CD4-positive, alpha-beta T cell (primary cell): ENCODE measurements around the gene SNX1. TPM values are rescaled to one million over a fixed set of nuclear protein-coding genes. Genes with fewer than 3 reads are reported as not detected.
A peak's percentile ranks its signal among the peaks of the same experiment; 100 is the strongest.

Experiments
- ATAC-seq: fragments of 200-7000 bp; cut with Tn5 transposase; one replicate; pipeline ENCODE4 v1.10.0; 2022; ENCODE audit warnings: mild to moderate bottlenecking; ENCODE audit not compliant: poor library complexity
- CTCF ChIA-PET: fragments of 350-600 bp; sonication (Branson Sonifier 250); formaldehyde crosslinking; loops from one replicate; lab custom pipeline; 2021; ENCODE audit warnings: antibody characterized with exemption, inconsistent platforms; lab: Charles Lee
- POLR2A ChIA-PET: fragments of 350-600 bp; sonication (Branson Sonifier 250); formaldehyde crosslinking; loops from one replicate; lab custom pipeline; 2021; ENCODE audit warnings: antibody characterized with exemption, inconsistent platforms; lab: Charles Lee
- DNase-seq, 14 experiments: peaks; one replicate each; pipeline ENCODE4 v3.0.0-alpha.2; 2013 to 2020; ENCODE audit warnings: mixed read lengths in 2 of 14
- H3K27ac ChIP-seq, 2 donors: one replicate each; pipeline versions ENCODE4 v1.5.1 to v1.7.0; 2013; ENCODE audit warnings: low read length in 2 of 2, low read depth in 1 of 2, mild to moderate bottlenecking in 1 of 2
- H3K27me3 ChIP-seq, 2 experiments: 1 replicate in 1 of 2; 2 replicates in 1 of 2; pipeline versions ENCODE4 v1.6.1 to v1.7.0; 2013; ENCODE audit warnings: low read length in 2 of 2, control low read depth in 1 of 2, mild to moderate bottlenecking in 1 of 2, moderate library complexity in 1 of 2; ENCODE audit not compliant: insufficient read depth in 2 of 2, control insufficient read depth in 1 of 2
- H3K36me3 ChIP-seq: one replicate; pipeline ENCODE4 v1.6.1; 2013; ENCODE audit warnings: low read length, control low read depth; ENCODE audit not compliant: insufficient read depth
- H3K4me1 ChIP-seq: one replicate; pipeline ENCODE4 v1.6.1; 2013; ENCODE audit warnings: low read length, control low read depth; ENCODE audit not compliant: insufficient read depth
- H3K4me3 ChIP-seq: one replicate; pipeline ENCODE4 v1.5.1; 2013; ENCODE audit warnings: mild to moderate bottlenecking, low read length, moderate library complexity
- H3K9me3 ChIP-seq, 2 experiments: 1 replicate in 1 of 2; 2 replicates in 1 of 2; pipeline versions ENCODE4 v1.6.1 to v1.7.0; 2013; ENCODE audit warnings: low read length in 2 of 2, mild to moderate bottlenecking in 2 of 2, control low read depth in 1 of 2, moderate library complexity in 1 of 2; ENCODE audit not compliant: control insufficient read depth in 1 of 2, insufficient read depth in 1 of 2
- H3K27ac Mint-ChIP-seq: one replicate; pipeline ENCODE4 v1.8.0; 2020; ENCODE audit warnings: mixed read lengths
- H3K27me3 Mint-ChIP-seq: one replicate; pipeline ENCODE4 v1.8.0; 2021; ENCODE audit warnings: mixed read lengths
- H3K36me3 Mint-ChIP-seq: one replicate; pipeline ENCODE4 v1.8.0; 2021; ENCODE audit warnings: low read depth, mixed read lengths
- H3K4me1 Mint-ChIP-seq: one replicate; pipeline ENCODE4 v1.8.0; 2021; ENCODE audit warnings: low read depth, mixed read lengths
- H3K4me3 Mint-ChIP-seq: one replicate; pipeline ENCODE4 v1.8.0; 2020; ENCODE audit warnings: mild to moderate bottlenecking, mixed read lengths
- H3K9me3 Mint-ChIP-seq: one replicate; pipeline ENCODE4 v1.8.0; 2020; ENCODE audit warnings: mixed read lengths
- intact Hi-C, 2 experiments: fragments of 100-400 bp; cut with DNase I in 1 of 2; cut with micrococcal nuclease in 1 of 2; formaldehyde crosslinking; loops; one replicate each; pipeline versions ENCODE4 v1.15.1 to v1.9.0; 2023 to 2025; cut with DNase I, micrococcal nuclease
- polyA plus RNA-seq, 2 donors: library from polyadenylated mRNA; unstranded; fragments of 120-200 nt; gene quantifications; one replicate each; pipeline ENCODE4 v1.2.1, GENCODE V29; 2013
- total RNA-seq, 174 experiments: library from RNA in 2 of 174; stranded (reverse) in 2 of 174; gene quantifications; one replicate each; pipeline ENCODE4 v1.2.3 and lab custom pipeline; 2021 to 2026
- TF ChIP-seq, protein P1 (sequence below): fragments of 200-600 bp; IDR thresholded peaks from one replicate; pipeline ENCODE4 v1.8.0; 2022; ENCODE audit warnings: antibody characterized with exemption, mild to moderate bottlenecking

SNX1 gene, protein sequence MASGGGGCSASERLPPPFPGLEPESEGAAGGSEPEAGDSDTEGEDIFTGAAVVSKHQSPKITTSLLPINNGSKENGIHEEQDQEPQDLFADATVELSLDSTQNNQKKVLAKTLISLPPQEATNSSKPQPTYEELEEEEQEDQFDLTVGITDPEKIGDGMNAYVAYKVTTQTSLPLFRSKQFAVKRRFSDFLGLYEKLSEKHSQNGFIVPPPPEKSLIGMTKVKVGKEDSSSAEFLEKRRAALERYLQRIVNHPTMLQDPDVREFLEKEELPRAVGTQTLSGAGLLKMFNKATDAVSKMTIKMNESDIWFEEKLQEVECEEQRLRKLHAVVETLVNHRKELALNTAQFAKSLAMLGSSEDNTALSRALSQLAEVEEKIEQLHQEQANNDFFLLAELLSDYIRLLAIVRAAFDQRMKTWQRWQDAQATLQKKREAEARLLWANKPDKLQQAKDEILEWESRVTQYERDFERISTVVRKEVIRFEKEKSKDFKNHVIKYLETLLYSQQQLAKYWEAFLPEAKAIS
- total RNA-seq (10 to 100 TPM; 57.0 to 61.1 TPM), total RNA-seq (lab: John Stamatoyannopoulos, UW) (65.9 to 201 (median 118) reads per million in 172 experiments)
- polyA plus RNA-seq (2013, experiment 1 of 2), result 79.6 TPM
- polyA plus RNA-seq (2013, experiment 2 of 2), result 70.8 TPM

GRCh38 chr15:64095795-64096667 lies at the start of gene SNX1:
Gene SNX1 (plus strand): TSS chr15:64095982. CDS start chr15:64096014, 32 bp downstream.
- H3K27ac ChIP-seq, result peak within 1 kb of the TSS; percentile 60 to 80
- peaks cover 75% of the 10 kb centered on the region for H3K4me1 ChIP-seq
- H3K27me3 Mint-ChIP-seq, result no peaks in the 10 kb centered on the region
- no peaks in the 10 kb centered on the region for H3K27me3 ChIP-seq
- peaks cover 37% of the 10 kb centered on the region for H3K36me3 Mint-ChIP-seq
- intact Hi-C loops, result loop anchor here (5.0 to 10.0 kb wide), 10 partner anchors 56 to 1051 kb away; partner anchors contain the start of genes APH1B (in 1 of the 2), CSNK1G1 (in 1 of the 2), HERC1 (in 1 of the 2) and PCLAF (in 1 of the 2)
- H3K9me3 Mint-ChIP-seq, result no peaks in the 10 kb centered on the region
- peak within 1 kb of the TSS; percentile 94 for H3K4me3 Mint-ChIP-seq
- no peaks in the 10 kb centered on the region for H3K36me3 ChIP-seq
- CTCF ChIA-PET, result interaction anchor here (1.0 to 2.3 kb wide), 2 partner anchors 58 to 67 kb away, joined by 4 to 7 read pairs; partner anchors contain the start of gene PPIB
- H3K4me3 ChIP-seq, result peak within 1 kb of the TSS; percentile 98
- H3K4me1 Mint-ChIP-seq, result peaks cover 84% of the 10 kb centered on the region
- H3K27ac Mint-ChIP-seq, result peak within 1 kb of the TSS; percentile 93
- DNase-seq (peak; percentile 92 to 99 (median 96)), ATAC-seq (peak; percentile 69)
- POLR2A ChIA-PET, result interaction anchor here (0.6 to 3.9 kb wide), 10 partner anchors 11 to 878 kb away, joined by 3 to 15 read pairs (median 4); partner anchors contain the start of genes PPIB and TRIP4
- H3K9me3 ChIP-seq, result no peaks in the 10 kb centered on the region
- TF ChIP-seq, protein P1, sequence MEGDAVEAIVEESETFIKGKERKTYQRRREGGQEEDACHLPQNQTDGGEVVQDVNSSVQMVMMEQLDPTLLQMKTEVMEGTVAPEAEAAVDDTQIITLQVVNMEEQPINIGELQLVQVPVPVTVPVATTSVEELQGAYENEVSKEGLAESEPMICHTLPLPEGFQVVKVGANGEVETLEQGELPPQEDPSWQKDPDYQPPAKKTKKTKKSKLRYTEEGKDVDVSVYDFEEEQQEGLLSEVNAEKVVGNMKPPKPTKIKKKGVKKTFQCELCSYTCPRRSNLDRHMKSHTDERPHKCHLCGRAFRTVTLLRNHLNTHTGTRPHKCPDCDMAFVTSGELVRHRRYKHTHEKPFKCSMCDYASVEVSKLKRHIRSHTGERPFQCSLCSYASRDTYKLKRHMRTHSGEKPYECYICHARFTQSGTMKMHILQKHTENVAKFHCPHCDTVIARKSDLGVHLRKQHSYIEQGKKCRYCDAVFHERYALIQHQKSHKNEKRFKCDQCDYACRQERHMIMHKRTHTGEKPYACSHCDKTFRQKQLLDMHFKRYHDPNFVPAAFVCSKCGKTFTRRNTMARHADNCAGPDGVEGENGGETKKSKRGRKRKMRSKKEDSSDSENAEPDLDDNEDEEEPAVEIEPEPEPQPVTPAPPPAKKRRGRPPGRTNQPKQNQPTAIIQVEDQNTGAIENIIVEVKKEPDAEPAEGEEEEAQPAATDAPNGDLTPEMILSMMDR, result no peak

- Mint-ChIP-seq H3K4me1 (peaks cover 10% of the 10 kb centered on the region), H3K9me3 (no peaks in the 10 kb centered on the region), H3K4me3 (peak within 1 kb of the TSS; percentile 80), H3K27ac (no peak within 1 kb of the TSS), H3K27me3 (peaks cover 20% of the 10 kb centered on the region), H3K36me3 (no peaks in the 10 kb centered on the region)
- intact Hi-C loops, result loop anchor here (1.0 to 5.0 kb wide), 3 partner anchors 99 to 220 kb away; no protein-coding TSS in a partner anchor
- Histone ChIP-seq H3K4me1 (peaks cover 18% of the 10 kb centered on the region), H3K36me3 (no peaks in the 10 kb centered on the region), H3K27ac (no peak within 1 kb of the TSS), H3K9me3 (no peaks in the 10 kb centered on the region), H3K4me3 (peak within 1 kb of the TSS; percentile 50), H3K27me3 (peaks cover 0 to 9% of the 10 kb centered on the region in 2 experiments)
- ChIA-PET POLR2A (interaction anchor here (0.9 to 1.9 kb wide), 6 partner anchors 36 to 294 kb away, joined by 3 to 10 read pairs (median 4); partner anchors contain the start of gene HERC1), CTCF (interaction anchor here (0.6 to 2.9 kb wide), 40 partner anchors 9 to 297 kb away, joined by 3 to 40 read pairs (median 4); partner anchors contain the start of gene HERC1)
- ATAC-seq (peak; percentile 78), DNase-seq (peak; percentile 16 to 85 (median 64))
- TF ChIP-seq, protein P1, result peak; percentile 72
Observed at GRCh38 chr15:64046421-64047153, 49.2 kb upstream of the SNX1 start, which contains the start of gene DAPK2. Gene DAPK2 (minus strand): TSS chr15:64046485. CDS start chr15:64040261, 6,224 bp downstream.
